Measurements from ENCODE around the gene TRAF5.

GRCh38 chr1:211356723-211357407, 30.2 kb downstream of the TRAF5 start:
- TF ChIP-seq ZFP3 (CRISPR knock-in tag; IDR thresholded peaks at IDR 0.05) = no peak
- TF ChIP-seq ISL1 (CRISPR knock-in tag; IDR thresholded peaks at IDR 0.05) = no peak
- no peak for TF ChIP-seq ARNTL (CRISPR knock-in tag; IDR thresholded peaks at IDR 0.05; ENCODE audit: borderline replicate concordance, low read depth)
- TF ChIP-seq GLIS3 (CRISPR knock-in tag; IDR thresholded peaks at IDR 0.05) = no peak
- TF ChIP-seq SNAI2 (CRISPR knock-in tag; IDR thresholded peaks at IDR 0.05) = no peak
- no peak for TF ChIP-seq BACH2 (CRISPR knock-in tag; IDR thresholded peaks at IDR 0.05; ENCODE audit: borderline replicate concordance)
- TF ChIP-seq TSHZ2 (CRISPR knock-in tag; IDR thresholded peaks at IDR 0.05) = no peak
- TF ChIP-seq CSDC2 (CRISPR knock-in tag; IDR thresholded peaks at IDR 0.05) = no peak
- TF ChIP-seq ZC3H10 (CRISPR knock-in tag; IDR thresholded peaks at IDR 0.05) = no peak
- TF ChIP-seq CSRNP3 (CRISPR knock-in tag; IDR thresholded peaks at IDR 0.05) = no peak

All from SK-N-SH treated with all-trans-retinoic acid at 6 μM for 48 hours (cell line).